ENCODE measurements around the gene DDAH1. TPM values are rescaled to one million over a fixed set of nuclear protein-coding genes. Genes with fewer than 3 reads are reported as not detected.
A peak's percentile ranks its signal among the peaks of the same experiment; 100 is the strongest.
"Not testable (repeated sequence)": the region's sequence is repeated elsewhere in the genome, so short reads cannot be mapped to it uniquely, and the experiment has no call there.

DDAH1 gene
- total RNA-seq = not detected

- Mint-ChIP-seq H3K27me3 (peaks cover 39 to 64% of the 10 kb centered on the region in 2 donors), H3K4me3 (peak within 1 kb of the TSS; percentile 26), H3K9me3 (no peaks in the 10 kb centered on the region), H3K27ac (no peak within 1 kb of the TSS), H3K4me1 (ENCODE audit: low read depth in 2 of 2) (no peaks in the 10 kb centered on the region), H3K36me3 (no peaks in the 10 kb centered on the region)
- ATAC-seq (peak; percentile 63 to 66), DNase-seq (ENCODE audit: low spot score) (no peak)
These were observed at the start of gene DDAH1 for GRCh38 chr1:85465099-85465785. Gene DDAH1, minus strand, starts transcription at chr1:85465159. Its CDS starts 114 bp downstream, at chr1:85465045.

DNA sequence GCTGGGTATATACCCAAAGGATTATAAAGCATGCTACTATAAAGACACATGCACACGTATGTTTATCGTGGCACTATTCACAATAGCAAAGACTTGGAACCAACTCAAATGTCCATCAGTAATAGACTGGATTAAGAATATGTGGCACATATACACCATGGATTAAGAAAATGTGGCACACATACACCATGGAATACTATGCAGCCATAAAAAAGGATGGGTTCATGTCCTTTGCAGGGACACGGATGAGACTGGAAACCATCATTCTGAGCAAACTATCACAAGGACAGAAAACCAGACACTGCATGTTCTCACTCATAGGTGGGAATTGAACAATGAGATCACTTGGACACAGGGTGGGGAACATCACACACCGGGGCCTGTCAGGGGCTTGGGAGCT lies 49.0 kb upstream of the DDAH1 start:
- not testable (repeated sequence) for H3K4me3 Mint-ChIP-seq; H3K36me3 Mint-ChIP-seq; DNase-seq (ENCODE audit: low spot score); H3K27ac Mint-ChIP-seq; ATAC-seq; H3K4me1 Mint-ChIP-seq (ENCODE audit: low read depth in 2 of 2); H3K9me3 Mint-ChIP-seq
- H3K27me3 Mint-ChIP-seq = peaks cover 2 to 14% of the 10 kb centered on the region in 2 donors

DNA sequence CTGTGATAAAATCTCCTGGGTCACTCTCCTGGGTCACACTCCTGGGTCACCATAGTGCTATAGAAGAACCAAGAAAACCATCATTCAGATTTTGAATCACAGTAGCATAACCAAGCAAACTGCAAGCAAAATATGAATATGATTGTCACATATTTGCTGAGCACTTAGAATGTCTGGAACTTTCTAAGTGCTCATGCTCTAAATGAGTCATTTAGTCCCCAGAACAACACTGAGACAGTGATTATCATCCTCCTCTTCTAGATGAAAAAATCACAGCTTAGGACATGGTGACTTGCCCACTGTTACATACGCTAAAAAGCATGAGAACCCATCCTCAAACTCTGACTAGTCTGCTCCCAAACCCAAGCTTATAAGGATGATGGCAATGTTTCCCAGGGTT lies 39.5 kb upstream of the DDAH1 start:
- H3K4me1 Mint-ChIP-seq (ENCODE audit: low read depth in 2 of 2) = no peaks in the 10 kb centered on the region
- no peak overlapping the region for H3K4me3 Mint-ChIP-seq
- H3K36me3 Mint-ChIP-seq = peaks cover under 1% of the 10 kb centered on the region
- H3K27ac Mint-ChIP-seq = no peak overlapping the region
- DNase-seq (ENCODE audit: low spot score) (no peak), ATAC-seq (no peak)
- H3K27me3 Mint-ChIP-seq = peaks cover 10 to 18% of the 10 kb centered on the region in 2 donors
- peaks cover 5% of the 10 kb centered on the region for H3K9me3 Mint-ChIP-seq

DNA sequence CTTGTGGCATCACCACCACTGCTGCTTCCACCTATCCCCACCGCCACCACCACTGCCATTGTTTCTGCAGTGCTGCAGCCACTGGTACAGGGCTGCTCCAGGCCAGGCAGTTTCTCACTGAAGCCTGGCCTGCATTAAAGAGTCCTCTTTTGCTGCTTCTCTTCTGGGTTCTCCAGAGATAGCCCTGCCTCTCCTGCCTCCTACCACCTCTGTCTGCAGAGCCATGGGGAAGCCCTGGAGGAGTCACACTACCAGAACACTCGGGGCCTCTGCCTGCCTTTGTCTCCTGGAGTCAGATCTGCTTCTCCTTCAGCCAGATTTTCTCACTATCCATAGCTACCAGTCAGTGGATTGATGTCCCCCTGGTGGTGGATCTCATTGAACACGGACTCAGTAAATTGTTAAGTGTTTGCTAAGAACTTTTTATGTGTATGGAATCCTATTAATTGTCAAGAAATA lies 37.7 kb upstream of the DDAH1 start:
- Mint-ChIP-seq H3K4me3 (no peak overlapping the region), H3K4me1 (ENCODE audit: low read depth in 2 of 2) (no peaks in the 10 kb centered on the region), H3K36me3 (no peaks in the 10 kb centered on the region), H3K27ac (no peak overlapping the region), H3K27me3 (peaks cover 10 to 24% of the 10 kb centered on the region in 2 donors), H3K9me3 (peaks cover 5% of the 10 kb centered on the region)
- DNase-seq (ENCODE audit: low spot score) (no peak), ATAC-seq (no peak)

- Mint-ChIP-seq H3K4me1 (ENCODE audit: low read depth in 2 of 2) (no peaks in the 10 kb centered on the region), H3K4me3 (no peak overlapping the region), H3K27me3 (peaks cover 10 to 24% of the 10 kb centered on the region in 2 donors), H3K27ac (no peak overlapping the region), H3K36me3 (no peaks in the 10 kb centered on the region), H3K9me3 (peaks cover 5% of the 10 kb centered on the region)
- ATAC-seq (no peak), DNase-seq (ENCODE audit: low spot score) (no peak)
These were observed 37.2 kb upstream of the DDAH1 start for GRCh38 chr1:85502171-85502570.

DNA sequence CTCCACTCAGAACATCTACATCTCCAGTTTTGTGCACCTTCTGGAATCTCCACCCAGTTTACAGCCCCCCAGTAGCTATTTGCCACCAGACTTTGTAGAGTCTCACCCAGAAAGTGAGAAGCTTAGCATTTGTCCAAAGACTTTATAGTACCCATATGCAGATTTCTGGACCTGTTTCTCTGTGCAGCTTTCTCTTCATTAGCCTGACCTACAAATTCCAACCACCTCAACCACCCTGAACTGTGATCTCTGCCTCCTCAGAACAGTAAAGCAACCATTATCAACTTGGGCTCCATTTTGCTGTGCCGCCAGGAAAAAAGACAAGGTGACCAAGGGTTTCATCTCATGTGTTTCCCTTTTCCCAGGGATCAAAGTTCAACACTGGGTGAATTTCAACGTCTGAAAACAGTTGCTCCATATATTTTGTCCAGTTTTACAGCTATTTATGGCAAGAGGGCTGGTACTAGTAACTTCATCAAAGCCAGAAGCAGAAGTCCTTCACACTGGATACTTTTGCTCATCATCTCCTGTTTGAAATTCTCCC lies 36.5 kb upstream of the DDAH1 start:
- no peak overlapping the region for H3K27ac Mint-ChIP-seq
- no peak for ATAC-seq
- H3K36me3 Mint-ChIP-seq = no peaks in the 10 kb centered on the region
- H3K27me3 Mint-ChIP-seq = peaks cover 10 to 24% of the 10 kb centered on the region in 2 donors
- no peak overlapping the region for H3K4me3 Mint-ChIP-seq
- no peaks in the 10 kb centered on the region for H3K4me1 Mint-ChIP-seq (ENCODE audit: low read depth in 2 of 2)
- no peak for DNase-seq (ENCODE audit: low spot score)
- peaks cover 5% of the 10 kb centered on the region for H3K9me3 Mint-ChIP-seq

GRCh38 chr1:85496941-85497582 lies 32.1 kb upstream of the DDAH1 start:
- Mint-ChIP-seq H3K27ac (no peak overlapping the region), H3K4me1 (ENCODE audit: low read depth in 2 of 2) (no peaks in the 10 kb centered on the region), H3K27me3 (peaks cover 4 to 16% of the 10 kb centered on the region in 2 donors), H3K4me3 (no peak overlapping the region), H3K36me3 (no peaks in the 10 kb centered on the region), H3K9me3 (peaks cover 5% of the 10 kb centered on the region)
- no peak for ATAC-seq
- no peak for DNase-seq (ENCODE audit: low spot score)

DNA sequence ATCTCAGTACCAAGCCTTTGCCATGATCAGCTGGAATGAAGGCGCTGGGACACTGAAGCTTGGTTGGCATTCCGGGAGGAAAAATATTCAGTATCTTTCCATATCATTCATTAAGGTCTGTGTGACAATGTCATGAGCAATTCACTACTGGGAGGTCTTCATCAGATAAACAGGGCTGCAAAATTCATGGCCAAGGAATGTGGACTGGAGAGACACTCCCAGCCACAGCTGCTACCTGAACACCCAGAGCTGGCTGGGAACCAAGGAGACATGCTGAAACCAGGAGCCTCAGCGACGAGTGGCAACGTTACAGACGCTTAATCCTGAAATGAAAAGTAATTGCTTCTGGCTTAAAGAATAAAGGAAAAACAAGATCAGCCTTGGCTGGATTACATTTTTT lies 30.6 kb upstream of the DDAH1 start:
- DNase-seq (ENCODE audit: low spot score) (no peak), ATAC-seq (no peak)
- Mint-ChIP-seq H3K9me3 (peaks cover 5% of the 10 kb centered on the region), H3K4me1 (ENCODE audit: low read depth in 2 of 2) (no peaks in the 10 kb centered on the region), H3K27ac (no peak overlapping the region), H3K36me3 (no peaks in the 10 kb centered on the region), H3K27me3 (peaks cover 3 to 14% of the 10 kb centered on the region in 2 donors), H3K4me3 (no peak overlapping the region)

DNA sequence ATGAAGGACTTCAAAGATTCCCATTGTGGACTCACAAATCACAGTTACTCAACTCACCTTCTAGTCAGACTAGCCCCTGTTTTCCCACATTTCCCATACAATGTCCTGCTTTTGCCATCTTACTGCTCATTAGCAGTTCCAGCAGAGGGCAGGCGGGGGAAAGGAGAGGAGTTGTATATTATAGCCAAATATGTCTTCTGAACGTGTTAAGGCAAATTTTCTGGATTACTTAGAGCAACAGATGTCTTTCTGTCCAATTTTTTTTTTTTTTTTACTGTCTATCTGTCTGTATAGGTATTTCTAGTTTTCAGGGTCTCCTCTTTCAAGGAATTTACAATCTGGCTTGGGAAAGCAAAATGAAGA lies 29.9 kb upstream of the DDAH1 start:
- H3K36me3 Mint-ChIP-seq = no peaks in the 10 kb centered on the region
- H3K4me1 Mint-ChIP-seq (ENCODE audit: low read depth in 2 of 2) = no peaks in the 10 kb centered on the region
- no peak overlapping the region for H3K27ac Mint-ChIP-seq
- no peak for ATAC-seq
- H3K27me3 Mint-ChIP-seq = peaks cover 2 to 11% of the 10 kb centered on the region in 2 donors
- no peaks in the 10 kb centered on the region for H3K9me3 Mint-ChIP-seq
- no peak for DNase-seq (ENCODE audit: low spot score)
- H3K4me3 Mint-ChIP-seq = no peak overlapping the region

DNA sequence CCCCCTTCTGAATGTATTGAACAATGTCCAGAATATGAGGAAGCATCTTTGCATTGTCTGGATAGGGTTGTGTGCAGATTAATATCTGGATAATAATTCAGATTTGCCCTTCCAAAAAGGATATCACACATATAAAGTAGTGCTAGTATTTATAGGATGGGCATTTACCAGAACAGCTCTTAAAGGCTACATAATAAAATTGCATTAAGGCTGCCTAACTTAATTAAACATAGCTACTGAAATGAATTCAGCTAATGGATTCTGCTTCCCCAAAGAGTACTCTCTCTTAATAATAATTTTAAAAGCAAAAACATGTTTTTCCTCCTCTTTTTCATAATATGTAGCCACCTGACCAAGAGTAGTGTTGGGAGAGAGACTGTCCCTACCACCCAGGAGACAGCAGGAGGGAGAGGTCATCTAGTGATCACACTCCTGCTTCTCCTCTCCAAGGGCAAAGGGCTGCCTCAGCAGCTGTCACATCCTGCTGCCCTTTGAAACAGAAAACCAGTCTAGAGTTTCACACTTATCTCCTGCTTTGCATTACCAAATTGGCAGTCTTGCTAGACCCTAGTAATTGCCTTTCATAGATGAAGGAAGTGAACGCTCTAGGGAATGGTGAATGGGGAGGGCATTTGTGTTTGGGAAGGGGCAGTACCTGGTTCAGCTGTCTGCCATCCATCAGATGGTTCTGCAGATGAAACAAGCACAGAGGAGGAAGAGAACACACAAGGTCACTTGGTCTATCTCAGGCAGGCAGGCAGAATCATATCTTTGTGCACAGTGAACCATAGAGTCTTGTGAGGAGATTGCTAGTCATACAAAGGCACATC lies 29.3 kb upstream of the DDAH1 start:
- no peak for ATAC-seq
- no peak for DNase-seq (ENCODE audit: low spot score)
- Mint-ChIP-seq H3K4me3 (no peak overlapping the region), H3K36me3 (no peaks in the 10 kb centered on the region), H3K27me3 (peaks cover 5 to 15% of the 10 kb centered on the region in 2 donors), H3K9me3 (no peaks in the 10 kb centered on the region), H3K4me1 (ENCODE audit: low read depth in 2 of 2) (no peaks in the 10 kb centered on the region), H3K27ac (no peak overlapping the region)

GRCh38 chr1:85490270-85490985 lies 25.5 kb upstream of the DDAH1 start:
- H3K36me3 Mint-ChIP-seq = no peaks in the 10 kb centered on the region
- ATAC-seq = no peak
- no peaks in the 10 kb centered on the region for H3K9me3 Mint-ChIP-seq
- H3K4me1 Mint-ChIP-seq (ENCODE audit: low read depth in 2 of 2) = no peaks in the 10 kb centered on the region
- H3K27ac Mint-ChIP-seq = no peak overlapping the region
- peaks cover 12 to 23% of the 10 kb centered on the region in 2 donors for H3K27me3 Mint-ChIP-seq
- DNase-seq (ENCODE audit: low spot score) = no peak
- no peak overlapping the region for H3K4me3 Mint-ChIP-seq

DNA sequence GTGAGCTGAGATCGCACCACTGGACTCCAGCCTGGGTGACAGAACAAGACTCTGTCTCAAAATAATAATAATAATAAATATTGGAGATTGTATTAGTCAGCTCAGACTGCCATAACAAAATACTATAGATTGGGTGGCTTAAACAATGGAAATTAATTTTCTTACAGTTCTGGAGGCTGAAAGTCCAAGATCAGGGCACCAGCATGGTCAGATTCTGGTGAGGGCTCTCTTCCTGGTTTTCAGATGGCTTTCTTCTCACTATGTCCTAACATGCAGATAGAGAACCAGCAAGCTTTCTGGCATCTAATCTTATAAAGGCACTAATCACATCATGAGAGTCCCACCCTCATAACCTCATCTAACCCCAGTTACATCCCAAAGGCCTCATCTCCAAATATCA lies 23.2 kb upstream of the DDAH1 start:
- H3K27ac Mint-ChIP-seq = no peak overlapping the region
- H3K4me1 Mint-ChIP-seq (ENCODE audit: low read depth in 2 of 2) = no peaks in the 10 kb centered on the region
- ATAC-seq = no peak
- H3K9me3 Mint-ChIP-seq = no peaks in the 10 kb centered on the region
- H3K27me3 Mint-ChIP-seq = peaks cover 10 to 29% of the 10 kb centered on the region in 2 donors
- no peak overlapping the region for H3K4me3 Mint-ChIP-seq
- H3K36me3 Mint-ChIP-seq = no peaks in the 10 kb centered on the region
- no peak for DNase-seq (ENCODE audit: low spot score)

DNA sequence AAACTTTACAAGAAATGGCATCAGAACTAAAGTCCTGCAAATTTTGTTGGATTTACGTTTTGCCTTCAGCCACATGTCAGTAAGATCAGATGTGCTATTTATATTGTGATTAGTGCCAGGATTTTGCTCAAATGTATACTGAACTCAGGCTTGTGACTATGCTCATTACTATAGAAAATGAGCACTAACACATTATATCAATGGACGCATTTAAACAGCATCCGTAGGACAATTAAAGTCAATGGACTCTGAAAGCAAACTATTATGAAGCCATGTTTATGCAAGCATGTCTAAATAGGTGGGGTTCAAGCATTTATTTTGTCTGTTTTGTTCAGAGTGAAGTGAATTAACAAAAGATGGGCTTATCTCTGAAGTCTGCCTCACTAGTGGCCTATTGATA lies 20.6 kb upstream of the DDAH1 start:
- H3K27me3 Mint-ChIP-seq = peaks cover 10 to 29% of the 10 kb centered on the region in 2 donors
- ATAC-seq = no peak
- no peaks in the 10 kb centered on the region for H3K4me1 Mint-ChIP-seq (ENCODE audit: low read depth in 2 of 2)
- H3K27ac Mint-ChIP-seq = no peak overlapping the region
- H3K36me3 Mint-ChIP-seq = no peaks in the 10 kb centered on the region
- H3K4me3 Mint-ChIP-seq = no peak overlapping the region
- DNase-seq (ENCODE audit: low spot score) = no peak
- no peaks in the 10 kb centered on the region for H3K9me3 Mint-ChIP-seq
